Measurements from ENCODE around the gene CNNM2.
"Not testable (repeated sequence)": the region's sequence is repeated elsewhere in the genome, so short reads cannot be mapped to it uniquely, and the experiment has no call there.

CNNM2 gene

DNA sequence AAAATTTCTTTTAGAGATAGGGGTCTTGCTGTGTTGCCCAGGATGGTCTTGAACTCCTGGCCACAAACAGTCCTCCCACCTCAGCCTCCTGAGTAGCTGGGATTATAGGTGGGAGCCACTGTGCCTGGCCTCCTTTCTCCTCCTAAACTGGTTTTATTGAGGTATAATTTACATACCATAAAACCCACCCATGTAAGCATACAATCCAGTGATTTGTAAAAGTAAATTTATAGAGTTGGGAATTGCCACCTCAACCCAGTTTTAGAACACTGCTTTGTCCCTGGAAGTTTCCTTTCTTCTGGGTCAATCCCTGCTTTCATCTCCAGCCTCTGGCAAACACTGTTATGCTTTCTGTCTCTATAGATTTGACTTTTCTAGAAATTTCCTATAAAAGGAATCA is 49.0 kb downstream of the CNNM2 start:
- DNase-seq (ENCODE audit: low read depth in 2 of 2), result no peak

DNA sequence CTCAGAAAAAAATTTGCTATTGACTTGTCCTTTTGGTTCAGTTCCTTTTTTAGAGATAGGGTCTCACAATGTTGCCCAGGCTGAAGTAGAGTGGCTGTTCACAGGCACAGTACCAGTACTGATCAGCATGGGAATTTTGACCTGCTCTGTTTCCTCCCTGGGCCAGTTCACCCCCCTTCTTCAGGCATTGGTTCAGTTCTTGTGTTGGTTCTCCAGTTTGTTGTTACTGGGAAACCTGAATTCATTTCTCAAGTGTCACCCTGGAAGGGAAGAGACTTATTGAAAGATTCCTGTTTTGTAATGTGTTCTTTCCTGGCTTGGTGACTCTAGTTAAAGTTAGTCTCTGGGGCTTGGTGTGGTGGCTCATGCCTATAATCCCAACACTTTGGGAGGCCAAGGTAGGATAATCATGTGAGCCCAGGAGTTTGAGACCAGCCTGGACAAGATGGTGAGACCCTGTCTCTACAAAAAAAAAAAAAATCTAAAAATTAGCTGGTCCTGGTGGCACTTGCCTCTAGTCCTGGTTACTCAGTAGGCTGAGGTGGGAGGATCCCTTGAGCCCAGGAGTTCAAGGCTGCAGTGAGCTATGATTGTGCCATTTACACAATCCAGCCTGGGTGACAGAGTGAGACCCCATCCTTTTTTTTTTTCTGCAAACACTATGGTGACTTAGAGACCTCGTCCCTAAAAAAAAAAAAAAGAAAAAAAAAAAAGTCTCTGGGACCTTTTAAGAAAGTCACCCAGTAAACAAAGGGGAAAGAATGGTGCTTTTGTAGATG is 52.7 kb downstream of the CNNM2 start:
- no peak for DNase-seq (ENCODE audit: low read depth in 2 of 2)

DNA sequence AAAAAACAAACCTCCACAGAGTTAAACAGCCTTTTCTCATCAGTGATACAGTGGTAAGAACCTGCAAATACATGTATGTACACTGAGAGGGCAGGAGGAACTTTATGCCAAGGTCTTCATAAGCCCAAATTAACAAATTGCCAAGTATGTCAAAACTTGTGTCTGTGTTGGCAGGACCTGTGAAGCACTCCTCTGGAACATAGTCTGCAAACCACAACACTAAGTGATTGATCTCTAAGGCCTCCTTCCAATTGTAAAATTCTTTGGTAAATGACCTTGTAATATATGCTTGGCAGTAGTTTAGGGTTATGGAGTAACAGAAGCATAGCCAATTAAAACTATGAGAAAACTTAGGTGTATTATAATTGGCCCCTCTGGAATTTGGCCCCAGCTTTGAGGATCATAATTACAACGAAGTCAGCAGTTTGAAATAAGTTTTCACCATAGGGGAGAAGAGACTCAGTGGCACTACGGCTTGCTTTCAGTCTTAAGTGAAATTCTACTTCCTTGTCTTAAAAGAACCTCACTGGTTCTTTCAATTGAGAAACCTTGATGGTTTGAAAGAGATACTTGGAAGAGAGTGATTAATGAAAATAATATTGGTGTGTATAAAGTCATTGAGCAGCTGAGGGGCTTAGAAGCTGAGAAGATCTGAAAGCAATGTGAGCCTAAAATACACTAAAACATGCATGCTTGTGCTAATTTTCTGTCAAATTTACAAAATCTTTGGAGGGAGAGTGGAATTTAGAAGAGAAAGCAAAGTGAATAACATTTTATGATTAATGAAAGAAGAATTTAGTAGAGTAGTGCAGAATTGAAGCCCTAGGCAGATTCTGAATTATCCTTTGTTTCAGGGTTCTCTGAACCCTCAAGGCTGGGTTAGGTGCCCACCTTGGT is 57.6 kb downstream of the CNNM2 start:
- no peak for DNase-seq (ENCODE audit: low read depth in 2 of 2)

DNA sequence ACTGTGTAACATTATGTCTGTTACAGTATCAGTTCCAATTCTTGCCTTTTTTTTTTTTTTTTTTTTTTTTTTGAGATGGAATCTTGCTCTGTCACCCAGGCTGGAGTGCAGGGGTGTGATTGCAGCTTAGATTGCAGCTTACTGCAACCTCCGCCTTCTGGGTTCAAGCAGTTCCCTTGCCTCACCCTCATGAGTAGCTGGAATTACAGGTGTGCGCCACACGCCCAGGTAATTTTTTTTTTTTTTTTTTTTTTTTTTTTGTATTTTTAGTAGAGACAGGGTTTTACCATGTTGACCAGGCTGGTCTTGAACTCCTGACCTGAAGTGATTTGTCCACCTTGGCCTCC is 58.3 kb downstream of the CNNM2 start:
- not testable (repeated sequence) for DNase-seq (ENCODE audit: low read depth in 2 of 2)

DNA sequence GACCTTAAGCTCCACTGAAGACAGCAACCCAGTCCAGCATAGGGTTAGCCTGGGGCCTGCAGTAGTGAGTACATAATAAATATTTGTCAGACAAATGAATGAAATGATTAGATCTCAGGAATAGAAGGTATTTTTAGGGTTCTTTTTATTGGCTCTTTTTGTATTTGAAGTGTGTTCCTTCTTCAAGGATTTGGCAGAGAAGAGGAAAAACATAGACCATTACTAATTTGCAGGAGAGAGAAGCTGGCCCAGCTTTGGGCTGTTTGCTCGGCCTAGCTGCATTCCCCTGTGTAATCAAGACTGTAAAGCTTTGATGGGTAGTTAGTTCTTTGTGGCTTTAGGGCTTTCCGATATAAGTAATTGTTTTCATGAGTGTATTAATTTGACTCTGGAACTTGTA is 64.2 kb downstream of the CNNM2 start:
- DNase-seq (ENCODE audit: low read depth in 2 of 2), result no peak

DNA sequence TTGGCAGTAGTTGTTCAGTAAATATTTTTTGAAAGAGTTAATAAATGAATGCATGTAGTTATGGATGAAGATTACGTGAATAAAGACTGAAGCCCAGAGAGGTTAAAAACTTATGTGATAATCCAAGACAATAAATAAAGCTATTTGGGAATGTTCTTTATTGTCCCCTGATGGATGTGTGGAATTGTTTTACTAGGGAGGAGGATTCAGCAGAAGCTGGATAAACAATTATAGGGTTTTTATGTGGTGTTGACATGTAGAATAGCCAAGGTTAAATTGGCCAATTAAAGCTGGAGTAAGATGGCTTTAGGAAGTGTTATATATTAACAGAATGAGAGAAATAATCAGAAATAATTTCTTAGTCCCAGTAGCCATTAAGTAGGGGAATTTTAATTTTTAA is 66.0 kb downstream of the CNNM2 start:
- no peak for DNase-seq (ENCODE audit: low read depth in 2 of 2)

DNA sequence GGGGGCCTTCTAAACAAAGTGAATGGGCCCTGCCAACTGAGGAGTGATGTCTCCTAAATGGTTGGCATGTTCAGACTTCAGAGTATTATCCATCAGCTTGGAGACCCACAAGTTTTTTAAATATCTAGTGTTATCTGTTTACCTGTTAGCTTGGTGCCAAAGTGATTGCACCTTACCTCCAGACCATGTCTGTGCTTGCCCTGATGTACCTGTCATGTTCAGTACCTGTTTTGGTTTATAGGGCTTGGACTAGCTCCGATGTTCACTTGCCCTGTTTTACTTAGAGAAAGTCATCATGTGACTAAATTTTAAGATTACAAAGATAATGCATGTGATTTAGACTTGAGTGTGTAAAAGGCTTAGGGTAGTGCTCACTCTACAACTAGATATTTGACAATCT is 67.7 kb downstream of the CNNM2 start:
- DNase-seq (ENCODE audit: low read depth in 2 of 2), result no peak

DNA sequence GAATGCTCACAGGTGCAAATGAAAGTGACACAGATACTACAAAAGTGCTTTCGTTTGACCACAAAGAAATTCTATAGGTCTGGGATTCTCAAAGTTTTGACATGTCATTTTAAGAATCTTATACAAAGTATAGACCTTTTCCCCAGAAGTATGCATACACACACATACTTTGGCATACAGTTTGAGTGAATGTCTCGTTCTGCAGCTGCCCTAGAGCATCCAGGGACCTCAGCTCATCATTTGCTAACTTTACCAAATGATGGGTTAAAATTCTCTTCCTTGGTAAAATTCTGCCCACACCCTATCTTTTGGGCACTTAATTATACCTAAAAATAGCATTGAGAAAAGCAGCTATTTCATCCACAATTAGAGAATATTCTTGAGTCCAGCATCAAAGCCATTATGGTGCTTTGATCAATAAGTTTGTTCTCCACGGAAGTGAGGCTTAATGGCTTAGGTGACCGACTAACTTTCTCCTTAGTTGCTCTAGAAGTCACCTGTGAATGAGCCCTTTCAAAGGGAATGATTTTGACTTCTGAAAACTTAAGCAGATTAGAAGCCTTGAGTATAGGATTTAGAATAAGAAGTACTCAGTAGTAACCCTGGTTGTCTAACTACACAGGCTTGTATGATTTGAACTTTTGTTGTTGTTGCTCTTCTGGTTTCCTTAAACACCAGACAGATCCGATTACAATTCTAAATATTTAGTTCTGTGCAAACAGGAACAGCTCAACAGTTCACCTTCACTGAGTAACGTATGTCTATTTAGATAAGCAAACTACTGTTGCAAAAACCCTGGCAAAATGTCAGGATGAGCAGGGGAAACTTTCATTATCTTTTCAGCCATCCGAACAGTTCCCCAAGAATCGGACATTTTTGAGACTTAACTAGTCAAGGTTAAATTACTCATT is 70.6 kb downstream of the CNNM2 start:
- DNase-seq (ENCODE audit: low read depth in 2 of 2), result no peak

DNA sequence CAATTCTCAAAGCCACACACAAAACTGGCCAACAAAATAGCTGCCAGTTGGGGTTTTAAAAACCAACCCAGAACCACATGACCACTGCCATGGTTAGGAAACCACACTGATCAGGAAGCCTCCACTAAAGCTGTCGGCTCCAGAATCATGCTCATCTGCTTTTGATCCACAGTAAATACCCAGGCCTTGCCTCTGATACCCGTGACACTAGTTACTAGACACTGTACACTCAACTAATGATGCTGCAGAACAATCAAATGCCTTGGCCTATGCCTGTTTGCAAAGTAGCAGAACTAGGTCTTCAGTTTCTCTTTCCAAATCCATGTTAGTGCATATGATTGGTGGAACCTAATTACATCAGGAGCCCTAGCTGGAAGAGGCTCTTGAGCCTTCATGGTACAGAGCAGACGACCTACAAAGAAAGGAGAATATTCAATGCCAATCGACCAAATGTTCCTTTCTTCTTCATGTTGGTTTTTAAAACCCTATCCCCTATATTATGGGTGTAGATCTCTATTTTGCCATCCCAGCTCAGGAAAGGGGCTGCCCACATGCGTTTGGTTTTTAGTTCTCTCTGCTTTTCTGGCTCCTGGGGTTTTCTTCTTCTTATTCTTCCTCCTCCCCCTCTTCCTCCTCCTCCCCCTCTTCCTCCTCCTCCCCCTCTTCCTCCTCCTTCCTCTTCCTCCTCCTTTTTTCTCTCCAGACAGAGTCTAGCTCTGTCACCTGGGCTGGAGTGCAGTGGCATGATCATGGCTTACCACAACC is 76.6 kb downstream of the CNNM2 start:
- no peak for DNase-seq (ENCODE audit: low read depth in 2 of 2)

DNA sequence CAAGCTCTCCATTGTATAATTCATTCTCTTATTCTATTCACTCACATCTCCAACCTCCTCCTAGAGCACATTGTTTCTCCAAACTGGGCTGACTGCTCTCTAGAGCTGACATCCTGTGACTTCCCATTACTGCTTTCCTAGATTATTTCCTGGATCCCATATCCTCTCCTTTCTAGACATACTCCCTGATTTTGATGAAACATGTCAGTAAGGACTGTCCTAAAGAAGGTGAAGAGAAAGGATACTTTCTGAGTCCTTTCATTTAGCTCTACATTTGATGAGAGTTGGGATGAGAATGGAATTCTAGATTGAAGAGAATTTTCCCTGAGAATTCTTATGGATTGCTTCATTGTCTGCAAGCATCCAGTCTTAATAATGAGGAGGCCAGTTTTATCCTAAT is 78.8 kb downstream of the CNNM2 start:
- DNase-seq (ENCODE audit: low read depth in 2 of 2), result no peak

DNA sequence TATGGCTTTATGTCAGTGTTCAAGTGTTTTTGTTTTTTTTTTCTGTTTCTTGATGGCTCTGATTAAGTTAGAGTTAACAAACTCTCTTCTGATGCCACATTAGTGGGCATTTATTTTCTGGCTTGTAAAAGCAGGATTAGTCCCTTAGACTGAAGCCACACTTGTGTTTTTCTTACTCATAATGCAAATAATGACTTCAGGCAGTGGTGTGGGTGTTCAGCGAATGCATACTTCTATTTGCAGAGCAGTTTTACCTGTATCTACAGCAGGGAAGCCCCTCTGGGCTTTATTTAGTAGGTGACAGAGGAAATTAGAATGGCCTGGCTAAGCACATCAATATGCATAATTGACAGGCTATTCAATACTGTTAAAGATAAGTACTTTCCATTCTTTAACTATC is 79.9 kb downstream of the CNNM2 start:
- DNase-seq (ENCODE audit: low read depth in 2 of 2), result no peak

DNA sequence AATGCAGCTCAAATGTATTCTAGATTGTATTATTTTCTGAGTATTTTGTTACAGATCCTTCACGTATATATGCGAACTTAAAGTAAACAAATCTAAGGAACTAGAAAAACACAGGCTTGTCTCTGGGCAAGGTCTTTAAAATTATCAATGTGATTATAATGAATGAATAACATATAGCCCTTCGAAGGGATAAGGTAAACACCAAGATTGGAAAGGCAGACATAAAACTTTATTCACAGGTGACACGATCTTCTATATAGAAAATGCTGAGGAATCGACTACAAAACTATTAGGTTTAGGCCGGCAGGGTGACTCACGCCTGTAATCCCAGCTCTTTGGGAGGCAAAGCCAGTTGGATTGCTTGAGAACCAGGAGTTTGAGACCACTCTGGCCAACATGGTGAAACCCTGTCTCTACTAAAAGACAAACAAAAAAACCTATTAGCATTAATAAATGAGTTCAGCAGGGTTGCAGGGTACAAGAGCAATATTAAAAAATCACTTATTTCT is 80.4 kb downstream of the CNNM2 start:
- DNase-seq (ENCODE audit: low read depth in 2 of 2), result no peak

DNA sequence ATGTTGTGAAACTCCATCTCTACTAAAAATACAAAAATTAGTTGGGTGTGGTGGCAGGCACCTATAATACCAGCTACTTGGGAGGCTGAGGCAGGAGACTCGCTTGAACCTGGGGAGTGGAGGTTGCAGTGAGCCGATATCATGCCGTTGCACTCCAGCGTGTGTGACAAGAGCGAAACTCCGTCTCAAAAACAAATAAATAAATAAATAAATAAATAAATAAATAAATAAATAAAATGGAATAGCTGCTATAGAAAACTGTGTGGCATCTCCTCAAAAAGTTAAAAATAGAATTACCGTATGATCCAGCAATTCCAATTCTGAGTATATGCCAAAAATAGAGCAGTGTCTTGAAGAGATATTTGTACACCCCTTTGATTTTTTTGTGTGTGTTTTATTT is 82.0 kb downstream of the CNNM2 start:
- DNase-seq (ENCODE audit: low read depth in 2 of 2), result not testable (repeated sequence)

DNA sequence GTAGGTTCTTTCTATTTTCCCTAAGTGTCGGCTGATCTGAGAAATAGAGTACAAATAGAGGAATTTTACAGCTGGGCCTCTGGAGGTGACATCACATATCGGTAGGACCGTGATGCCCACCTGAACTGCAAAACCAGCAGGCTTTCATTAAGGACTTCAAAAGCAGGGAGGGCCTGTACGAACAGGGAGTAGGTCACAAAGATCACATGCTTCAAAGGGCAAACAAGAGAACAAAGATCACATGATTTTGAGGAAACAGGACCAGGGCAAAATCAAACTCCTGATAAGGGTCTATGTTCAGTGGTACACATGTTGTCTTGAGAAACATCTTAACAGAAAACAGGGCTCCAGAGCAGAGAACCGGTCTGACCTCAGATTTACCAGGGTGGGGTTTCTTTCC is 88.9 kb downstream of the CNNM2 start:
- DNase-seq (ENCODE audit: low read depth in 2 of 2), result no peak

DNA sequence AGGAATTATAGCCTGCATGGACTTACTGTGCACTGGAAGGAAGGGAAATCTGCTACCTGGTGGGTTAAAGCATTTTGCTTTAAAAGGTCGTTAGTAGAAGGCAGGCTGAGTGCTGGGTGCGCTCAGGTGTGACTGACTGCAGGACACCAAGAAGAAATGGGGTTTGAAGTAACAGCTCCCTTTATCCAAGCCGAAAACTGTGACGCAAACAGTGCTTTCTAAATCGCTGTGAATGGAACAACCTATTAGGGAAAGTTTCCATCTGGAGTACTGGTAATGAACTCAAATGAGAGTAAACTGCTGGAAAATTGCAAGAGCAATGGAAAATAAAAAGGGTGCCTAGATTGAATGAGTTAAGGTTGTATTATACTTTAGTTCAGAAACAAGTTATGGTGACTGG is 95.3 kb downstream of the CNNM2 start:
- no peak for DNase-seq (ENCODE audit: low read depth in 2 of 2)

DNA sequence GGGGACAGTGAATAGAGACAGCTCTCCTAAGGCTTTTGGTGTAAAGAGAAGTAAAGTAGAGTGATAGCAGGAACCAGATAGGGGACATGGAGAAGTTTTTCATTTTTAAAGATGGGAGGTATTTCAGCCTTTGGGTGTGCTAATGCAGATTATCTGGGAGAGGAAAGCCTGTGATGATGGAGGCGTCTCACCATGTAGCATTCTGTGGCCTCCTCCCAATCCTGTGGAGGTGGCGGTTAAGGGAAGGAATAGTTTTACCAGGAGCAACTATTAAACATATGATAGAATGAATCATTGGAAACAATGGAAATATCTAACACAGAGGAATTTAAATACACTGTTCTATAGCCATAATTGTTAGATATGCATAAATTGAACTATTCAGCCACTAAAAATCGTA is 101.3 kb downstream of the CNNM2 start:
- no peak for DNase-seq (ENCODE audit: low read depth in 2 of 2)

DNA sequence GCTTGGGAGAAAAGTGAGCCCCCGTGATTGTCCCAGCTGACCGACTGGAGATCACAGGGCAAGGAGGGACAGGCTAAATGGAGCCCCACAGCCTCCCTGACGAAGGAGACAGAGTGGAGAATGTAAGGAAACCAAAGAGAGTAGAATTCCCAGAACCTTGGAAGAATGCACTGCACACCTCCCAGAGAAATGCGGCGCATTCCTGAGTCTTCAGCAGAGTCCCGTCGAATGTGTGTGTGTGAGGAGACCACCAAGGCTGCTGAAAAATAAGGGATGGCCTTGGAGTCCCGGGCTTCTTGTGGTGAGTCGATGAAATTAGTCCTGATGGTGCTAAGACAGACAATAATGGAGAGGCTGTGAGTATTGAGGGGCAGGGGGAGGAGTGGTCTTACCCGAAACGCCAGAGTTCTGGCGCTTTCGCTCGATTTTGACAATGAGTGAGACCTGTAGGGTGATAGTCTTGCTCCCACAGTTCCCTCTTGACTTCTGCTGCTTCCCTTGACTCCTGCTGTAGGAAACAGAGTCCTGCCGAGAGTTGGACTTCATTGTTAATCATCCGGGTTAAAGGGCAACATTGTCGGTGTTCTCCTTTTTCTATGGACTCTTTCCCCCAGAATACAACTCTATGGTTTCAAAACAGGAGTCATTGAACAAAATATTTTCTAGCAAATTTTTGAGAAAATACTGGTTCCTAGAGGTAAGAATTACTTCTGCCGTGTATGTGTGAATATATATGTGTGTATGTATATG is 103.2 kb downstream of the CNNM2 start:
- no peak for DNase-seq (ENCODE audit: low read depth in 2 of 2)

DNA sequence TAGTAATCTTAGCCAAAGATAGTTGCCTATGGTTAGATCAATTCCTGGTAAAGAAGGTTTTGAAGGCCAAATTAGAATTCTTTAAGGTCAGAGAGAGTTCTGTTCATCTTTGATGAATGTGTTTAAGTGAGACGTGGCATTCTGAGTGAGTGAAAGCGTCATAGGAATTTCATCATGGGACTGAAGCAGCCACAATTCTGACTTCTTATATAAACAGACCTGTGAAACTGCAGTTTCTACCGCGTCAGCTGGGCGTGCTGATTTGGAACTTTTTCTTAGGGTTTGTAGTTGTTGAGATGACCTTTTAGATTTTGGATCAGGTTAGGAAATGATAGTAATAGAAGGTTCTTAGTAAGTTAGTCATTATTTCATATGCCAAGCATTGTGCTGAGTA is 103.8 kb downstream of the CNNM2 start:
- no peak for DNase-seq (ENCODE audit: low read depth in 2 of 2)

DNA sequence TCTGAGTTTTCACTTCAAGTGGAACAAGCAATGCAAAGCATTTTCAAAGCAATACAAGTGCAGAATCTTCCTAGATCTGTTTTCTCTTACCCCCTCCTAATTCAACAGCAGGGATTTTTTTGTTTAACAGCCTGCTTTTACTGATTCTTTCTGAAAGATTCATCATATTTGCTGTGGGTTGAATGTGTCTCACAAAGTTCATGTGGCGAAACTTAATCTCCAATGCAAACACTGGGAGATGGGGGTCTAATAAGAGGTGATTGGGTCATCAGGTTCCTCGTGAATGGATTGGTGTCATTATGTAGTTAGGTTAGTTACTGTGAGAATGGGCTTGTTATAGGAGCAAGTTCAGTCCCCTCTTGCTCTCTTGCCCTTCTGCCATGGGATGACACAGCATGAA is 107.6 kb downstream of the CNNM2 start:
- DNase-seq (ENCODE audit: low read depth in 2 of 2), result no peak

DNA sequence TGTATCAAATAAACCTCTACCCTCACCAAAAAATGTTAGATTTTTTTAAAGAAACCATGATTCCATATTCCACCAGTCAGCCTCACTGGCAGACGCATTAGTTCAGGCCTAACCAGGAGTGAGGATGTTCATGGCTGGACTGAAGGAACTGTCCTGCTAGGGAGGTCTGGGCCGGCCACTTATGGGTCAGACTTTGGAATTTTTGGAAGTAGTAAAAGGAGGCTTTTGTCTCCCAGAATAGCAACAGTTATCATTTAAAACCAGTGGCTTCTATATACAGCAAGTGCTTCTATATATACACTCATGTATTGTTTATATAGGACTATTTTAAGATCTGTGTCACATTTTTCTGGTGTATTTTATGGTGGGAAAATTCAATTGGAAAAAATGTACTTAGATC is 120.5 kb downstream of the CNNM2 start:
- no peak for DNase-seq (ENCODE audit: low read depth in 2 of 2)

DNA sequence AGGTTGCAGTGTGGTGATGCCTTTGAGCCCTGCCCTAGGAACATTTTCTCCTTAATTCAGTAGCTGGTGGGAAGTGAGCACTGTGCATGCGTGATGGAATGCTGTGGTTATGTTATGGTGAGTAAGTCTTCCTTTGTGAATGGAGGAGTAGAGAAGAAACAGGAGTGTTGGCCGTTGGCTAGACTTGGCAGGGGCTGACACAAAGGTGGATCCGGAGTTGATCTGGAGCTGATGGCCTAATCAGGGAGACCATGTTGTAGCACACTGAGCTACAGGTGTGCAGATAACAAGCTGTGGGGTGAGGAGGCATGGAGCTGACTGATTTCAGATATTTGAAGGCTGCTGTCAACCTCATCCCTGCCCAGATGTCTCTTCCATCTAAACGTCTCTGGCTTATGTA is 122.3 kb downstream of the CNNM2 start:
- no peak for DNase-seq (ENCODE audit: low read depth in 2 of 2)
